ENCODE measurements around the gene TSPAN9. TPM values are rescaled to one million over a fixed set of nuclear protein-coding genes. Genes with fewer than 3 reads are reported as not detected.

Gene TSPAN9
- total and polyA plus RNA-seq, 8 donors = 1.4 to 58.3 (median 7.9) TPM

DNA sequence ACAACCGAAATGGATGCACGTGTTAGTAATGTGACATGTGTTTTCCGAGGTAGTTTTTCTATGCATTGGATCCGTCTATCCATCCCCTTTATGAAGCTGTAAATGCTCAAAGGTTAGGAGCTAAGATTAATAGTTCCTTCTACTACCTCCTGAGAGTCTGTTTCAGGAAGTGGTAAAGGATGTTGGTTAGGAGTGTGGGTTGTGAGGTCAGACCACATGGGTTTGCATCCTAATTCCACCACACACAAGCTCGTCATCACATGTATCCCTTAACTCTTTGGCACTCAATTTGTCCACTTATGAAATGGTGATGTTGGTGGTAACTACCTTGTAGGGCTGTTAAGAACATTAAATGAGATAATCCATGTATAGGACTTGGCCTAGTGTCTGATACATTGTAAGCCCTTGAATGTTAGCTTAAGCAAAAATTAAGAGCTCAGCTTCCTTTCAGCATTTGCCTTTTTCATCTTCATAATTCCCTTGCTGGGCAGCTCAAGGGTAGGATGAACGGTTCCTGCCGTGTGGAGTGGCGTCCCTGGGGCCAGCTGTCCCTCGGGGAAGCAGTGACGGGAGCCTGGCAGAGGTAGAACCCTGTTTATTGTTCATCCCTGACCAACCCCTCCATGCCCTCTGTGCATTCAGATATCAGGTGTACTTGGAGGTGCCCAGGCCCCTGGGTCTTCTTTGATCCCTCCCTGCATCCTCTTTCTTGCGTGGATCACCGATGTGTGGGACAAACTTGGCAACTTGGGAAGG is 52.3 kb downstream of the TSPAN9 start:
- Histone ChIP-seq H3K4me1 (peaks cover 7 to 34% (median 30%) of the 10 kb centered on the region in 4 donors), H3K4me3 (no peak overlapping the region), H3K9me3 (peaks cover 0 to 12% (median 8%) of the 10 kb centered on the region in 4 donors), H3K36me3 (no peaks in the 10 kb centered on the region), H3K27me3 (no peaks in the 10 kb centered on the region), H3K27ac (peak overlapping the region in 2 of 5 donors; percentile 4 to 49)
- no peak for TF ChIP-seq POLR2A (IDR thresholded peaks at IDR 0.05)
- no peak for TF ChIP-seq EP300 (IDR thresholded peaks at IDR 0.05)
- TF ChIP-seq CTCF (IDR thresholded peaks at IDR 0.05) = no peak
- TF ChIP-seq POLR2AphosphoS5 (IDR thresholded peaks at IDR 0.05) = no peak
- WGBS, 5 donors = 66 to 76% (median 72%) methylated on average over 12 of the region's 12 CpGs
- intact Hi-C loops (cut with DNase I; ENCODE audit: low total_unique reads) = loop anchor here (5.0 to 10.0 kb wide), 2 partner anchors 75 to 148 kb away; no protein-coding TSS in a partner anchor
- DNase-seq = no peak

DNA sequence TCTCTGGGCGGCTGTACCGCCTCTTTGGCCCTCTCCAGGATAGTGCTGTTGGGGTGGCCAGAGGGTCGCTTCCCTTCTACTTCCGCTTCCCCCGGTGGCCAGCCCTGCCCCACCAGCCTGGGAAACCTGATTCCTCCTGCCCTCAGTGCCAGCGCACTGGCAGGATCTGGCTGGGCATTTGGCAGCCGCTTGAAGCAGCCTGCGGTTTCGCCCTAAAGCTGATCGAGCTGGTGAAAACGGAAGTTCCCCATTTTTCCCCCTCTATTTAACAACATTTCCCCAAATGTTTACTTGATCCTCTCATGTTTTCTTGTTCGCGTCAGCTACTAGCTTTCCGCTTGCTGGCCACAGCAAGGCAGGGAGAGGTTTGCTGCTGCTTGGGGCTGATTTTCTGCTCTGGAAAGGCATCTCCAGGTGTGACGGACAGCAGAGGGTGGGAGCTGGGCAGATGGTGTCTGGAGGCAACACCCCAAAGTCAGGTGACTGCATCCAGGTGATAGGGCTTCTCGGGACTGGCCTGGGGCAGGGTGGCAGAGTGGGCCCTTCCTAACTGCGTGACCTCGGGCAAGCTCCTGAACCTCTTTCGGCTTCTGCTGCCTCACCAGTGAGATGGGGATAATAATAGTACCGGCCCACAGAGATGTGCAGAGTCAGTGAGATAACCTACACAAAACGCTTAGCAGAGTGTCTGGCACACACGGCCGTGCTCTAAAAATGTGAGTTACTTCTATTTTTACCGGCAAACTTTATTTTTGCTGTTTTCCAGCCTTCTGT is 53.1 kb downstream of the TSPAN9 start:
- 59 to 64% (median 61%) methylated on average over 23 to 24 of the region's 24 CpGs for WGBS, 5 donors
- no peaks in the 10 kb centered on the region for H3K36me3 ChIP-seq
- peaks cover 0 to 4% (median under 1%) of the 10 kb centered on the region in 4 donors for H3K9me3 ChIP-seq
- H3K4me1 ChIP-seq = peaks cover 7 to 42% (median 32%) of the 10 kb centered on the region in 4 donors
- H3K27me3 ChIP-seq = no peaks in the 10 kb centered on the region
- no peak for DNase-seq
- intact Hi-C loops (cut with DNase I; ENCODE audit: low total_unique reads) = loop anchor here (5.0 to 10.0 kb wide), 2 partner anchors 75 to 147 kb away; no protein-coding TSS in a partner anchor
- no peak overlapping the region for H3K4me3 ChIP-seq
- TF ChIP-seq POLR2A (IDR thresholded peaks at IDR 0.05) (no peak), EP300 (IDR thresholded peaks at IDR 0.05) (no peak), POLR2AphosphoS5 (IDR thresholded peaks at IDR 0.05) (no peak), CTCF (IDR thresholded peaks at IDR 0.05) (no peak)
- peak overlapping the region in 2 of 5 donors; percentile 4 to 49 for H3K27ac ChIP-seq

GRCh38 chr12:3131129-3131528 is 54.0 kb downstream of the TSPAN9 start:
- WGBS, 5 donors = 53 to 77% (median 60%) methylated on average over 11 to 13 of the region's 13 CpGs

More at GRCh38 chr12:3131129-3131528, 54.0 kb downstream of the TSPAN9 start:
- Histone ChIP-seq H3K9me3 (no peaks in the 10 kb centered on the region), H3K4me3 (no peak overlapping the region), H3K36me3 (no peaks in the 10 kb centered on the region), H3K27me3 (no peaks in the 10 kb centered on the region), H3K4me1 (peaks cover 7 to 48% (median 35%) of the 10 kb centered on the region in 4 donors), H3K27ac (no peak overlapping the region)
- intact Hi-C loops (cut with DNase I; ENCODE audit: low total_unique reads) = loop anchor here (5.0 to 10.0 kb wide), 2 partner anchors 74 to 146 kb away; no protein-coding TSS in a partner anchor
- no peak for DNase-seq
- TF ChIP-seq CTCF (IDR thresholded peaks at IDR 0.05) (no peak), EP300 (IDR thresholded peaks at IDR 0.05) (no peak), POLR2AphosphoS5 (IDR thresholded peaks at IDR 0.05) (no peak), POLR2A (IDR thresholded peaks at IDR 0.05) (no peak)
